Osteocyte (in vitro differentiated cells): Measurements from ENCODE around the gene GALNT9. TPM values are rescaled to one million over a fixed set of nuclear protein-coding genes. Genes with fewer than 3 reads are reported as not detected.

Source experiments
- DNase-seq: peaks from one replicate; pipeline ENCODE4 v3.0.0; 2021; ENCODE audit warnings: mixed read lengths; ENCODE audit not compliant: unreplicated experiment; ENCODE audit errors: extremely low spot score
- H3K27ac Mint-ChIP-seq: one replicate; pipeline ENCODE4 v1.8.0; 2021; ENCODE audit warnings: mild to moderate bottlenecking, mixed read lengths; ENCODE audit not compliant: unreplicated experiment
- H3K27me3 Mint-ChIP-seq: one replicate; pipeline ENCODE4 v1.8.0; 2021; ENCODE audit warnings: mixed read lengths; ENCODE audit not compliant: unreplicated experiment
- H3K36me3 Mint-ChIP-seq: one replicate; pipeline ENCODE4 v1.8.0; 2021; ENCODE audit warnings: mixed read lengths; ENCODE audit not compliant: unreplicated experiment
- H3K4me1 Mint-ChIP-seq: one replicate; pipeline ENCODE4 v1.8.0; 2021; ENCODE audit warnings: mixed read lengths; ENCODE audit not compliant: unreplicated experiment
- H3K4me3 Mint-ChIP-seq: one replicate; pipeline ENCODE4 v1.8.0; 2021; ENCODE audit warnings: mild to moderate bottlenecking, moderate library complexity, mixed read lengths; ENCODE audit not compliant: unreplicated experiment
- H3K9me3 Mint-ChIP-seq: one replicate; pipeline ENCODE4 v1.8.0; 2021; ENCODE audit warnings: mixed read lengths; ENCODE audit not compliant: unreplicated experiment
- total RNA-seq: library from RNA; stranded (reverse); gene quantifications from 2 replicates; pipeline ENCODE4 v1.2.1, GENCODE V29; 2021
- TF ChIP-seq, protein P1 (sequence below): fragments of 200-600 bp; sonication (generic); IDR thresholded peaks from 2 replicates; pipeline ENCODE4 v1.5.0; 2021; ENCODE audit warnings: antibody characterized with exemption, mild to moderate bottlenecking, moderate library complexity

GALNT9 gene
- total RNA-seq, 1 donor from 2014 or later: not detected

DNA sequence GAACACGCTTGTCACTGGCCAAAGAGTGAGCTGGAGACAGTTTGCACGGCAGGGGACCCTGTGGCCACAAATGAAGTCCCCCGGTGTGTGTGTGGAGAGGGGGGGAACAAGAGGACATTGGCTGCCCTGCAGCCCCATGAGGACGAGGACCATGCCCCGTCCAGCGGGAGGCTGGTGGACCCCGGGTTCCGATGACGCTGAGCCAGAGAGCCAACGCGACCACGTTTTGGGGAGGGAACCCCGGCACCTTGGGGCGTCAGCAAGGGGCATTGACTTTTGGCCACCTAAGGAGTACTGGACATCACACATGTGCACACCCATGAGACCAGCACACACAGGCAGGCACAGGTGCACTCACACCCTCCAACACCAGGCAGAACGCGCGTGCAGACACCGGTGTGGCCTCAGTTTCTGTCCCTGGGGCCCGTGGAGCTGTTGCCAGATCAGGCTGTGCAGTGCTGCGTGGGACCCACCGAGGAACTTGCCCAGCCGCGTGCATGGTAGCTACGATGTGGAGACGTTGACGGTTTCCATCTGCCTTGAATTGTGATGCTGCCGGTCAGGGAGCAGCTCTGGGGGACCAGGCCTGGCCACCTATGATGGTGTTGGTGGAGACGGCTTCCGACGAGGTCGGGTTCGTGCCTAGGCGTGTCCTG, 158.6 kb downstream of the GALNT9 start:
- no peak for DNase-seq
- Mint-ChIP-seq H3K27me3 (peaks cover 15% of the 10 kb centered on the region), H3K9me3 (no peaks in the 10 kb centered on the region), H3K4me1 (no peaks in the 10 kb centered on the region), H3K27ac (no peak overlapping the region), H3K4me3 (no peak overlapping the region), H3K36me3 (no peaks in the 10 kb centered on the region)
- TF ChIP-seq, protein P1, sequence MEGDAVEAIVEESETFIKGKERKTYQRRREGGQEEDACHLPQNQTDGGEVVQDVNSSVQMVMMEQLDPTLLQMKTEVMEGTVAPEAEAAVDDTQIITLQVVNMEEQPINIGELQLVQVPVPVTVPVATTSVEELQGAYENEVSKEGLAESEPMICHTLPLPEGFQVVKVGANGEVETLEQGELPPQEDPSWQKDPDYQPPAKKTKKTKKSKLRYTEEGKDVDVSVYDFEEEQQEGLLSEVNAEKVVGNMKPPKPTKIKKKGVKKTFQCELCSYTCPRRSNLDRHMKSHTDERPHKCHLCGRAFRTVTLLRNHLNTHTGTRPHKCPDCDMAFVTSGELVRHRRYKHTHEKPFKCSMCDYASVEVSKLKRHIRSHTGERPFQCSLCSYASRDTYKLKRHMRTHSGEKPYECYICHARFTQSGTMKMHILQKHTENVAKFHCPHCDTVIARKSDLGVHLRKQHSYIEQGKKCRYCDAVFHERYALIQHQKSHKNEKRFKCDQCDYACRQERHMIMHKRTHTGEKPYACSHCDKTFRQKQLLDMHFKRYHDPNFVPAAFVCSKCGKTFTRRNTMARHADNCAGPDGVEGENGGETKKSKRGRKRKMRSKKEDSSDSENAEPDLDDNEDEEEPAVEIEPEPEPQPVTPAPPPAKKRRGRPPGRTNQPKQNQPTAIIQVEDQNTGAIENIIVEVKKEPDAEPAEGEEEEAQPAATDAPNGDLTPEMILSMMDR: no peak

DNA sequence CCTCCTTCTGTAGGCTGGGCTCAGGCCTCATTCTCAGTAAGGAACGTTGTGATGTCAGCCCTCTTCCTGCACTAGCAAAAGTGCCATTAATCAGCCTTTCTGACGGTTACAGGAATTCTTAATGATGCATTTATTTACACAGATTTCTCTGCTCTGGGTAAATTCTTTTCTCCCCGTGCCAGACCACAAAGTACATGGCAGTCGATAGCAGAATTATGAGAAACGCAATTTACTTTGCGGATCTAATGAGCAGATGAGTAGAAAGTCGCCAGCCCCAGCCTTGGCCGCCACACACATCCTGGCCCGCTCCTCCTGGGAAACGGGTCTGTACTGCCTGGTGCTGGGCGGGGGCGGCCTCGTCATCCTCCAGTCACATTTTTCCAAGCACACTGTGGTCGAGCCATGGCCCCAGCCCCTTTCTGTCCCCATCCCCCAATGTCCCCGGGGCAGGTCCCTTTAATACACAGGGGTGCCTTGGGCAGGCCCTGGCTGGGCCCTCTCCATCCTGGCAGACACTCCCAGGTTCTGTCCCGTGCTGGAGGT, 159.2 kb downstream of the GALNT9 start:
- TF ChIP-seq, protein P1: no peak
- DNase-seq: no peak
- H3K27me3 Mint-ChIP-seq: peaks cover 15% of the 10 kb centered on the region
- no peaks in the 10 kb centered on the region for H3K4me1 Mint-ChIP-seq
- H3K4me3 Mint-ChIP-seq: no peak overlapping the region
- no peak overlapping the region for H3K27ac Mint-ChIP-seq
- H3K9me3 Mint-ChIP-seq: no peaks in the 10 kb centered on the region
- H3K36me3 Mint-ChIP-seq: no peaks in the 10 kb centered on the region

DNA sequence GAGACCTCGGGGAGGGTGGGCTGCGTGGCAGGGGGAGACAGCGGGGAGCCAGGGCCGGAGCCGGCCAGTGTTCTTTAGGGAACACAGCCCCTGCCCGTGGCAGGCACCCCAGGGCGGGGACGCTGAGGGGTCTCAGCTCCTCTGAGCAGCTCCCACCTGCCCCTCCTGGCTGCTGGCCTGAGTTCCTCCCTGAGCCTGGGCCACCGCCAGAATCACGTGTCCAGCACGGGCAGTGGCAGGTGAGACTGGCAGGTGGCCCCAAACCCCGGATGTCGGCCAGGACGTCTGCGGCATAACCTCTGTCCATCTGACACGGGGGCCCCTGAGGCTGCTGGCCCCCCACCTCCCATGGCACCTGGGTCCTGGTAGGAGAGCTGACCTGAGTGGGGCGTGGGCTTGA, 160.0 kb downstream of the GALNT9 start:
- H3K4me1 Mint-ChIP-seq: no peaks in the 10 kb centered on the region
- no peaks in the 10 kb centered on the region for H3K36me3 Mint-ChIP-seq
- H3K9me3 Mint-ChIP-seq: no peaks in the 10 kb centered on the region
- H3K27ac Mint-ChIP-seq: no peak overlapping the region
- H3K4me3 Mint-ChIP-seq: no peak overlapping the region
- peaks cover 13% of the 10 kb centered on the region for H3K27me3 Mint-ChIP-seq
- TF ChIP-seq, protein P1: no peak
- no peak for DNase-seq

DNA sequence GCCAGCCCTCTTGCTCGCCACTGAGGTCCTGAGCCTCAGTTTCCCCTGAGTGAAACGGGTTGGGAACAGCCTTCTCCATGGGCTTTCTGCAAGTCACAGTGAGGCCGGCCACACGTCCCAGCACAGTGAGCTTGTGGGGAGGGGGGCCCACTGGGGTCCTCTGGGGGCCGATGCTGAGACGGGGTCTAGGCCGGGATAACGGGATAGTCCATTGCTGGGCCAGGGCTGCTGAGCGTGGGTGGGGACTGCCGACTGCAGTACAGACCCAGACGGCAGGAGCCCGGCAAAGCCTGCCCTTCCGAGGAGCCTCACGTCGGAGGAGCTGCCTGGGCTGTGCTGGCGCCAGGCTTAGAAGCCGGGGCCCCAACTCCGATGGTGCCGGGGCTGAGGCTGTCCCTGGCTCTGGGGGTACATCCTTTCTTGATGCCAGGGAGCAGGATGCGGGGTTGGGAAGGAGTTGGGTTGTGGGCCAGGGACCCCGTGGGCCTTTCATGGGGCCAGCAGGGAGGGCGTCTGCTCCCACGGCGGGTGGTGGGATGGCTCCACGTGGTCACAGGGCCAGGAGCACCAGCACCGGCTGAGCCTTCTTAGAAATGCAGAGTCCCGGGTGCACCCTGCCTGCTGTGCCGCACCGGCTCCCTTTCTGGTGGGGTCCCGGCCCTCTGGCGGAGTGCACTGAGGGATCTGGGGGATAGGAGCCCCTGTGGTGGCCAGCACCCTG, 160.9 kb downstream of the GALNT9 start:
- TF ChIP-seq, protein P1: no peak
- no peaks in the 10 kb centered on the region for H3K9me3 Mint-ChIP-seq
- H3K36me3 Mint-ChIP-seq: no peaks in the 10 kb centered on the region
- no peaks in the 10 kb centered on the region for H3K4me1 Mint-ChIP-seq
- H3K27ac Mint-ChIP-seq: no peak overlapping the region
- H3K4me3 Mint-ChIP-seq: no peak overlapping the region
- H3K27me3 Mint-ChIP-seq: peaks cover 10% of the 10 kb centered on the region
- no peak for DNase-seq

DNA sequence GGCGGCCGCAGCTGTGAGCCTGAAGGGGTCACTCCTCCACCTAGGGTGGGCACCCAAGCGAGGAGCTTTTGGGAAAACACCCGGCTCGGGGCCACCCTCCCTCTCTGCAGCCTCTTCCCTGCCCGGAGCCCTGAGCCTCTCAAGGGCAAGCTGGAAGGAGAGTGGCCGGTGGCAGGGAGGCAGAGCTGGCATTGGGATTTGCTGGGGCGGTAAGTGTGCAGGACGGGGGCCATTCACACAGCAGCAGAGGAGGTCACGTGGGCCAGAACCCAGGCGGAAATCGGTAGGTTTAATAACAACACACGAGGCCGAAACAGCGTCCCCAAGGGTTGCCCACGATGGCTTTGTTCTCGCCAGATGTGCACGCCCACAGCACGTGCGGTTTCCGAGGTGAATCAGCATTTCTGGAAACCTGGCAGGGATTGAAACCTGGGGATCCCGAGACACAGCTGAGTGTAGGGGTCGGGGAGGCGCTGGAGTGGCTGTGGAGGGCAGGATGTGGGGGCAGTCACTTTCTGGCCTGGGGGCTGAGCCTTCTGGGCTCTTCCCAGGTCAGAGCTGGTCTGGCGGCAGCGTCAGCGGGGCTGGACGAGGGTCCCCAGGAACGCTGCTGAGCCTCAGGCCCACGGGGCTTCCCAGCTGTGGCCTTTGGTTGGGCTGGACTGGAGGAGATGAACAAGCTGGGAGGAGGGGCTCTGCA, 161.6 kb downstream of the GALNT9 start:
- TF ChIP-seq, protein P1: no peak
- Mint-ChIP-seq H3K27me3 (peaks cover 5% of the 10 kb centered on the region), H3K9me3 (no peaks in the 10 kb centered on the region), H3K4me1 (peaks cover 3% of the 10 kb centered on the region), H3K36me3 (no peaks in the 10 kb centered on the region), H3K4me3 (no peak overlapping the region), H3K27ac (no peak overlapping the region)
- DNase-seq: no peak
